Mesendoderm (in vitro differentiated cells): ENCODE measurements around the gene MOGAT1.
A peak's percentile ranks its signal among the peaks of the same experiment; 100 is the strongest.

Source experiments
- DNase-seq: peaks from one replicate; pipeline ENCODE4 v3.0.0; 2013
- H2AK5ac ChIP-seq: 2 replicates; pipeline ENCODE4 v1.6.1; 2013; ENCODE audit warnings: low read length, inconsistent platforms
- H2BK120ac ChIP-seq: 2 replicates; pipeline ENCODE4 v1.6.1; 2013; ENCODE audit warnings: low read depth, mild to moderate bottlenecking, low read length, moderate library complexity, mixed read lengths
- H2BK15ac ChIP-seq: replicated peaks from 2 replicates; pipeline ENCODE4 v1.6.1; 2013; ENCODE audit warnings: low read depth, mild to moderate bottlenecking, moderate library complexity
- H2BK5ac ChIP-seq: 2 replicates; pipeline ENCODE4 v1.6.1; 2013; ENCODE audit warnings: low read length, inconsistent platforms
- H3K18ac ChIP-seq: 2 replicates; pipeline ENCODE4 v1.6.1; 2013; ENCODE audit warnings: mild to moderate bottlenecking, low read length, mixed read lengths
- H3K23ac ChIP-seq: one replicate; pipeline ENCODE4 v1.6.1; 2013; ENCODE audit warnings: low read length
- H3K27ac ChIP-seq: 2 replicates; pipeline ENCODE4 v1.5.1; 2013; ENCODE audit warnings: low read depth, mild to moderate bottlenecking, inconsistent platforms, low read length, moderate library complexity
- H3K27me3 ChIP-seq: 2 replicates; pipeline ENCODE4 v1.6.1; 2013; ENCODE audit warnings: low read length, control low read depth, mild to moderate bottlenecking, inconsistent platforms; ENCODE audit not compliant: insufficient read depth, poor library complexity
- H3K36me3 ChIP-seq: 2 replicates; pipeline ENCODE4 v1.6.1; 2013; ENCODE audit warnings: low read length, inconsistent platforms; ENCODE audit not compliant: control insufficient read depth, insufficient read depth
- H3K4ac ChIP-seq: one replicate; pipeline ENCODE4 v1.6.1; 2013; ENCODE audit warnings: low read depth, mild to moderate bottlenecking, low read length, moderate library complexity
- H3K4me1 ChIP-seq: 2 replicates; pipeline ENCODE4 v1.6.1; 2013; ENCODE audit warnings: low read depth, low read length, inconsistent platforms; ENCODE audit not compliant: control insufficient read depth
- H3K4me2 ChIP-seq: 2 replicates; pipeline ENCODE4 v1.6.1; 2013; ENCODE audit warnings: low read length
- H3K4me3 ChIP-seq: 2 replicates; pipeline ENCODE4 v1.5.1; 2013; ENCODE audit warnings: mild to moderate bottlenecking, low read length
- H3K56ac ChIP-seq: one replicate; pipeline ENCODE4 v1.6.1; 2013; ENCODE audit warnings: low read length
- H3K79me1 ChIP-seq: 2 replicates; pipeline ENCODE4 v1.6.1; 2013; ENCODE audit warnings: low read length, inconsistent platforms
- H3K79me2 ChIP-seq: 2 replicates; pipeline ENCODE4 v1.6.1; 2013; ENCODE audit warnings: mild to moderate bottlenecking, low read length; ENCODE audit not compliant: control insufficient read depth, insufficient read depth
- H3K9ac ChIP-seq: 2 replicates; pipeline ENCODE4 v1.6.1; 2013; ENCODE audit warnings: low read length, inconsistent platforms
- H4K5ac ChIP-seq: one replicate; pipeline ENCODE4 v1.6.1; 2013; ENCODE audit warnings: low read length
- H4K8ac ChIP-seq: one replicate; pipeline ENCODE4 v1.6.1; 2013; ENCODE audit warnings: low read depth, mild to moderate bottlenecking, control low read depth, low read length, moderate library complexity
- WGBS: extraction: QIAGEN DNeasy Blood & Tissue Kit; methylation state at CpG from one replicate; pipeline ENCODE4 v1.1.7; 2013; ENCODE audit warnings: low lambda C conversion rate, missing lambda C conversion rate; ENCODE audit not compliant: insufficient coverage; ENCODE audit errors: extremely low coverage; 5-methylcytosine and 5-hydroxymethylcytosine counted together

The MOGAT1 gene

GRCh38 chr2:222673273-222673672, 1.8 kb downstream of the MOGAT1 start:
- Histone ChIP-seq H3K9ac (no peak overlapping the region), H4K8ac (no peak overlapping the region), H3K79me2 (no peaks in the 10 kb centered on the region), H3K79me1 (no peaks in the 10 kb centered on the region), H3K18ac (no peak overlapping the region), H3K4me2 (no peak overlapping the region), H3K4me3 (no peak overlapping the region), H2BK15ac (no peak overlapping the region), H2AK5ac (no peak overlapping the region), H3K23ac (no peak overlapping the region), H3K36me3 (no peaks in the 10 kb centered on the region), H2BK120ac (no peak overlapping the region), H3K56ac (no peak overlapping the region), H3K4ac (no peak overlapping the region), H2BK5ac (no peak overlapping the region), H3K4me1 (peaks cover 3% of the 10 kb centered on the region), H4K5ac (no peak overlapping the region), H3K27me3 (peaks cover 2% of the 10 kb centered on the region), H3K27ac (no peak overlapping the region)
- no CpG with 5 or more reads among the region's 7 CpGs for WGBS
- DNase-seq = peak; percentile 68

- no peak overlapping the region for H3K56ac ChIP-seq
- peaks cover 3% of the 10 kb centered on the region for H3K4me1 ChIP-seq
- H4K5ac ChIP-seq = no peak overlapping the region
- H3K18ac ChIP-seq = no peak overlapping the region
- H2BK5ac ChIP-seq = no peak overlapping the region
- H3K27ac ChIP-seq = no peak overlapping the region
- H3K4me2 ChIP-seq = no peak overlapping the region
- no peaks in the 10 kb centered on the region for H3K36me3 ChIP-seq
- no peaks in the 10 kb centered on the region for H3K79me1 ChIP-seq
- no peak overlapping the region for H4K8ac ChIP-seq
- no peak overlapping the region for H2BK120ac ChIP-seq
- no peak overlapping the region for H3K4me3 ChIP-seq
- H3K4ac ChIP-seq = no peak overlapping the region
- H3K79me2 ChIP-seq = no peaks in the 10 kb centered on the region
- H3K23ac ChIP-seq = no peak overlapping the region
- no peak overlapping the region for H3K9ac ChIP-seq
- no CpG with 5 or more reads among the region's 5 CpGs for WGBS
- no peak overlapping the region for H2BK15ac ChIP-seq
- H2AK5ac ChIP-seq = no peak overlapping the region
- peaks cover 2% of the 10 kb centered on the region for H3K27me3 ChIP-seq
- peak; percentile 68 for DNase-seq
These were observed 2.4 kb downstream of the MOGAT1 start for GRCh38 chr2:222673883-222674282.

- Histone ChIP-seq H3K36me3 (no peaks in the 10 kb centered on the region), H3K23ac (no peak overlapping the region), H3K79me1 (no peaks in the 10 kb centered on the region), H4K8ac (no peak overlapping the region), H3K4ac (no peak overlapping the region), H2BK5ac (no peak overlapping the region), H3K27me3 (no peaks in the 10 kb centered on the region), H3K27ac (no peak overlapping the region), H3K79me2 (no peaks in the 10 kb centered on the region), H3K4me1 (no peaks in the 10 kb centered on the region), H3K4me3 (no peak overlapping the region), H3K56ac (no peak overlapping the region), H3K18ac (no peak overlapping the region), H4K5ac (no peak overlapping the region), H2BK120ac (no peak overlapping the region), H2AK5ac (no peak overlapping the region), H3K9ac (no peak overlapping the region), H3K4me2 (no peak overlapping the region), H2BK15ac (no peak overlapping the region)
- DNase-seq = peak; percentile 77
- WGBS = no CpG with 5 or more reads among the region's 3 CpGs
These were observed 6.5 kb downstream of the MOGAT1 start for GRCh38 chr2:222677981-222678380.

- Histone ChIP-seq H3K18ac (no peak overlapping the region), H2BK15ac (no peak overlapping the region), H3K23ac (no peak overlapping the region), H3K36me3 (no peaks in the 10 kb centered on the region), H2BK120ac (no peak overlapping the region), H4K8ac (no peak overlapping the region), H3K79me1 (no peaks in the 10 kb centered on the region), H3K56ac (no peak overlapping the region), H2AK5ac (no peak overlapping the region), H2BK5ac (no peak overlapping the region), H3K9ac (no peak overlapping the region), H3K4me1 (no peaks in the 10 kb centered on the region), H3K4me3 (no peak overlapping the region), H3K27me3 (no peaks in the 10 kb centered on the region), H3K4me2 (no peak overlapping the region), H3K27ac (no peak overlapping the region), H3K79me2 (no peaks in the 10 kb centered on the region), H3K4ac (no peak overlapping the region), H4K5ac (no peak overlapping the region)
- no CpG with 5 or more reads among the region's 3 CpGs for WGBS
- DNase-seq = no peak
These were observed 12.3 kb downstream of the MOGAT1 start for GRCh38 chr2:222683805-222684204.

- Histone ChIP-seq H3K9ac (no peak overlapping the region), H3K27me3 (no peaks in the 10 kb centered on the region), H3K56ac (no peak overlapping the region), H4K5ac (no peak overlapping the region), H3K36me3 (no peaks in the 10 kb centered on the region), H2BK5ac (no peak overlapping the region), H2BK15ac (no peak overlapping the region), H3K79me2 (no peaks in the 10 kb centered on the region), H3K4me1 (no peaks in the 10 kb centered on the region), H4K8ac (no peak overlapping the region), H3K18ac (no peak overlapping the region), H3K4me2 (no peak overlapping the region), H3K4me3 (no peak overlapping the region), H2BK120ac (no peak overlapping the region), H3K23ac (no peak overlapping the region), H3K79me1 (no peaks in the 10 kb centered on the region), H3K4ac (no peak overlapping the region), H2AK5ac (no peak overlapping the region), H3K27ac (no peak overlapping the region)
- no CpG with 5 or more reads among the region's 5 CpGs for WGBS
- DNase-seq = no peak
These were observed 14.8 kb downstream of the MOGAT1 start for GRCh38 chr2:222686086-222686750.

- Histone ChIP-seq H3K4me1 (no peaks in the 10 kb centered on the region), H3K36me3 (no peaks in the 10 kb centered on the region), H3K27ac (no peak overlapping the region), H2BK5ac (no peak overlapping the region), H3K4me3 (no peak overlapping the region), H3K79me1 (no peaks in the 10 kb centered on the region), H3K4me2 (no peak overlapping the region), H3K9ac (no peak overlapping the region), H2AK5ac (no peak overlapping the region), H2BK15ac (no peak overlapping the region), H4K5ac (no peak overlapping the region), H3K4ac (no peak overlapping the region), H3K27me3 (no peaks in the 10 kb centered on the region), H3K18ac (no peak overlapping the region), H4K8ac (no peak overlapping the region), H3K56ac (no peak overlapping the region), H2BK120ac (no peak overlapping the region), H3K23ac (no peak overlapping the region), H3K79me2 (no peaks in the 10 kb centered on the region)
- WGBS = no CpG with 5 or more reads among the region's 2 CpGs
- DNase-seq = no peak
These were observed 17.5 kb downstream of the MOGAT1 start for GRCh38 chr2:222688917-222689316.
